HG03565 (cell line): ENCODE results near the gene SLC44A5.

ENCODE experiments used
- ATAC-seq: cut with Tn5 transposase; IDR thresholded peaks from one replicate; pipeline ENCODE4 v1.9.1; 2021; ENCODE audit warnings: mild to moderate bottlenecking, moderate library complexity; ENCODE audit not compliant: unreplicated experiment

Gene SLC44A5

GRCh38 chr1:75589637-75590036, 21.3 kb downstream of the SLC44A5 start:
- no peak for ATAC-seq

- no peak for ATAC-seq
Measured at GRCh38 chr1:75588779-75589475, 22.0 kb downstream of the SLC44A5 start.

GRCh38 chr1:75587692-75588091, 23.2 kb downstream of the SLC44A5 start:
- ATAC-seq, result no peak

- ATAC-seq, result no peak
Measured at GRCh38 chr1:75583282-75583681, 27.6 kb downstream of the SLC44A5 start.

- no peak for ATAC-seq
Measured at GRCh38 chr1:75582725-75583261, 28.1 kb downstream of the SLC44A5 start.

GRCh38 chr1:75579046-75579445, 31.9 kb downstream of the SLC44A5 start:
- no peak for ATAC-seq

GRCh38 chr1:75575837-75576236, 35.1 kb downstream of the SLC44A5 start:
- ATAC-seq, result no peak

GRCh38 chr1:75567191-75567590, 43.7 kb downstream of the SLC44A5 start:
- no peak for ATAC-seq

GRCh38 chr1:75559800-75560199, 51.1 kb downstream of the SLC44A5 start:
- ATAC-seq, result no peak

GRCh38 chr1:75559136-75559535, 51.8 kb downstream of the SLC44A5 start:
- ATAC-seq, result no peak

GRCh38 chr1:75554870-75555269, 56.0 kb downstream of the SLC44A5 start:
- ATAC-seq, result no peak

GRCh38 chr1:75554181-75554580, 56.7 kb downstream of the SLC44A5 start:
- no peak for ATAC-seq

- no peak for ATAC-seq
Measured at GRCh38 chr1:75550559-75550958, 60.4 kb downstream of the SLC44A5 start.

- ATAC-seq, result no peak
Measured at GRCh38 chr1:75548721-75549480, 62.0 kb downstream of the SLC44A5 start.

- ATAC-seq, result no peak
Measured at GRCh38 chr1:75543705-75544104, 67.2 kb downstream of the SLC44A5 start.

GRCh38 chr1:75542818-75543570, 67.9 kb downstream of the SLC44A5 start:
- no peak for ATAC-seq

GRCh38 chr1:75539230-75540116, 71.4 kb downstream of the SLC44A5 start:
- no peak for ATAC-seq

GRCh38 chr1:75533085-75533484, 77.8 kb downstream of the SLC44A5 start:
- no peak for ATAC-seq

- ATAC-seq, result no peak
Measured at GRCh38 chr1:75531570-75531969, 79.3 kb downstream of the SLC44A5 start.

GRCh38 chr1:75529488-75529887, 81.4 kb downstream of the SLC44A5 start:
- no peak for ATAC-seq
